Body of pancreas (tissue), 4 donors: Measurements from ENCODE around the gene DNASE1L2. TPM values are rescaled to one million over a fixed set of nuclear protein-coding genes. Genes with fewer than 3 reads are reported as not detected.
A peak's percentile ranks its signal among the peaks of the same experiment; 100 is the strongest.

Source experiments
- ATAC-seq: fragments of 150-250 bp; one replicate; pipeline ENCODE4 v1.9.1; 2016
- DNase-seq, 4 donors: peaks; one replicate each; pipeline ENCODE4 v3.0.0-alpha.2; 2019
- H3K27ac ChIP-seq, 4 donors: fragments of 200-600 bp; sonication (generic); 1 replicate in 3 of 4; 2 replicates in 1 of 4; pipeline versions ENCODE4 v1.5.1 to v1.6.1; 2016 to 2019; ENCODE audit warnings: mild to moderate bottlenecking in 1 of 4, mixed read lengths in 1 of 4, moderate library complexity in 1 of 4
- H3K27me3 ChIP-seq, 2 donors: fragments of 200-600 bp; sonication (generic); one replicate each; pipeline ENCODE4 v1.6.0; 2016; ENCODE audit warnings: mild to moderate bottlenecking in 1 of 2
- H3K36me3 ChIP-seq, 2 donors: fragments of 200-600 bp; sonication (generic); replicated peaks in 1 of 2; 2 replicates each; pipeline ENCODE4 v1.5.1; 2016; ENCODE audit warnings: low read depth in 2 of 2; ENCODE audit not compliant: insufficient read depth in 1 of 2
- H3K4me1 ChIP-seq: fragments of 200-600 bp; sonication (generic); one replicate; pipeline ENCODE4 v1.6.0; 2016
- H3K4me3 ChIP-seq, 2 donors: fragments of 200-600 bp; sonication (generic); 1 replicate in 1 of 2; 2 replicates in 1 of 2; pipeline ENCODE4 v1.5.1; 2016 to 2019
- H3K9me3 ChIP-seq, 3 donors: fragments of 200-600 bp; sonication (generic); 1 replicate in 2 of 3; 2 replicates in 1 of 3; pipeline ENCODE4 v1.5.1; 2016
- POLR2A ChIP-seq, 3 donors: fragments of 450-650 bp; IDR thresholded peaks; one replicate each; pipeline ENCODE4 v1.6.1; 2016; ENCODE audit warnings: antibody characterized with exemption in 3 of 3, mild to moderate bottlenecking in 2 of 3
- WGBS, 2 donors: methylation state at CpG; one replicate each; pipeline ENCODE4 v1.1.5; 2017; 5-methylcytosine and 5-hydroxymethylcytosine counted together
- intact Hi-C: fragments of 100-400 bp; cut with DNase I; formaldehyde crosslinking; loops from one replicate; pipeline ENCODE4 v1.15.1; 2023
- total RNA-seq, 2 donors: library from RNA; depleted of rRNA; stranded (reverse); fragments of >200 nt; gene quantifications; one replicate each; pipeline ENCODE4 v1.1.0, GENCODE V29; 2016
- TF ChIP-seq, protein P1 (sequence below), 7 experiments: fragments of 450-650 bp in 4 of 7; fragments of 200-600 bp in 3 of 7; sonication (generic) in 3 of 7; IDR thresholded peaks; one replicate each; pipeline ENCODE4 v1.5.1; 2016 to 2019; ENCODE audit warnings: antibody characterized with exemption in 7 of 7

The DNASE1L2 gene
- total RNA-seq, 2 donors from 2014 or later: 1.3 TPM; not detected in 1

DNA sequence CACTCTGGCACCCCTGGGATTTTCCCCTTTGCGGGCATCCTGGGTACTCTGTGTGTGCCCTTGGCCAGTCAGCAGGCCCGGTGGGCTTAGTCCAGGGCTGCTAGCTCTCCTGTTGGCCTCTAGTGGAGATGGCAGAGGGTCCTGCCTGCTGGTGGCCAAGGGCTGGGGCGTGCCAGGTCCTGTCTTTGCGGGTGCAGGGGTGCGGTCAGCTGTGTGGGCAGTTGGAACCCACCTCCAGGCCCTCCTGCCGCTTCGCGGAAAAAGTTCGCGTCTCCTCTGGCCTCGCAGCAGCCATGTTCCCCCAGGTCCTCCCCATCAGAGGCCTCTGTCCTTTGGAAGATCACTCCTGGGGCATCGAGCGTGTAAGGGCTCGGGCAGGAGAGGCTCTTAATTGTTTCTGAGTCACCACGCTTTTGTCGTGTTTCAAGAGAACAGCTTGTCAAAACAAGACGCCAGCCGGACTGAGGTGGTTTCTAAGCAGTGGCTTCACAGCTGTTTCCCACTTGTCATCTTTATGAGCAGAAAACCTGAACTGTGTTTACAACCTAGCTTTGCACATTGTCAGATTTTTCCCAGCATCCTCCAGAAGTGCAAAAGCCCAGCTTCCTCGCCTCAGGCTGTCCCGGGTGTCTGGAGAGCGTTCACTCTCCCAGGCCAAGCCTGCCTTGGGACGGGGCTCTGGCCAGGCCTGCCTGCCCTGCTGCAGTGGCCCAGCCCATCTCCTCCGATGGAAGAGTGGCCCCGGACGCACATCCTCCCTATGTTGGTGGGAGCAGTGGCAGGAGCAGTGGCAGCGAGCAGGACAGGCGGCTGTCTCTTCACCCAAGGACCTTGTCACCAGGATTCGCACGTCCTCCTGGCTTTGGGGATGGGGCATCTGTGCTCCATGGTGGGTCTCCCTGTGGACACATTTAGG is 5.0 kb upstream of the DNASE1L2 start:
- Histone ChIP-seq H3K36me3 (peaks cover 17 to 32% of the 10 kb centered on the region in 2 donors), H3K4me3 (no peak overlapping the region), H3K4me1 (peaks cover 13% of the 10 kb centered on the region), H3K27ac (peak overlapping the region in 1 of 4 donors; percentile 36), H3K27me3 (no peaks in the 10 kb centered on the region), H3K9me3 (no peaks in the 10 kb centered on the region)
- WGBS, 2 donors: 91 to 93% methylated on average over 9 to 28 of the region's 29 CpGs
- no peak for ATAC-seq
- intact Hi-C loops: no loop called here
- DNase-seq: peak in 1 of 4 donors; percentile 14
- TF ChIP-seq, protein P1, sequence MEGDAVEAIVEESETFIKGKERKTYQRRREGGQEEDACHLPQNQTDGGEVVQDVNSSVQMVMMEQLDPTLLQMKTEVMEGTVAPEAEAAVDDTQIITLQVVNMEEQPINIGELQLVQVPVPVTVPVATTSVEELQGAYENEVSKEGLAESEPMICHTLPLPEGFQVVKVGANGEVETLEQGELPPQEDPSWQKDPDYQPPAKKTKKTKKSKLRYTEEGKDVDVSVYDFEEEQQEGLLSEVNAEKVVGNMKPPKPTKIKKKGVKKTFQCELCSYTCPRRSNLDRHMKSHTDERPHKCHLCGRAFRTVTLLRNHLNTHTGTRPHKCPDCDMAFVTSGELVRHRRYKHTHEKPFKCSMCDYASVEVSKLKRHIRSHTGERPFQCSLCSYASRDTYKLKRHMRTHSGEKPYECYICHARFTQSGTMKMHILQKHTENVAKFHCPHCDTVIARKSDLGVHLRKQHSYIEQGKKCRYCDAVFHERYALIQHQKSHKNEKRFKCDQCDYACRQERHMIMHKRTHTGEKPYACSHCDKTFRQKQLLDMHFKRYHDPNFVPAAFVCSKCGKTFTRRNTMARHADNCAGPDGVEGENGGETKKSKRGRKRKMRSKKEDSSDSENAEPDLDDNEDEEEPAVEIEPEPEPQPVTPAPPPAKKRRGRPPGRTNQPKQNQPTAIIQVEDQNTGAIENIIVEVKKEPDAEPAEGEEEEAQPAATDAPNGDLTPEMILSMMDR (IDR thresholded peaks at IDR 0.05): no peak
- TF ChIP-seq POLR2A (IDR thresholded peaks at IDR 0.05): no peak

- no peak for DNase-seq
- peaks cover 17 to 32% of the 10 kb centered on the region in 2 donors for H3K36me3 ChIP-seq
- H3K4me1 ChIP-seq: peaks cover 16% of the 10 kb centered on the region
- peaks cover 0 to 5% of the 10 kb centered on the region in 2 donors for H3K27me3 ChIP-seq
- no peak for ATAC-seq
- intact Hi-C loops: no loop called here
- no peak overlapping the region for H3K4me3 ChIP-seq
- no peak for TF ChIP-seq POLR2A (IDR thresholded peaks at IDR 0.05)
- TF ChIP-seq, protein P1 (IDR thresholded peaks at IDR 0.05): no peak
- H3K27ac ChIP-seq: no peak overlapping the region
- H3K9me3 ChIP-seq: no peaks in the 10 kb centered on the region
- 84 to 87% methylated on average over 12 to 38 of the region's 41 CpGs for WGBS, 2 donors
These were observed 3.9 kb upstream of the DNASE1L2 start for GRCh38 chr16:2232094-2232990.

DNA sequence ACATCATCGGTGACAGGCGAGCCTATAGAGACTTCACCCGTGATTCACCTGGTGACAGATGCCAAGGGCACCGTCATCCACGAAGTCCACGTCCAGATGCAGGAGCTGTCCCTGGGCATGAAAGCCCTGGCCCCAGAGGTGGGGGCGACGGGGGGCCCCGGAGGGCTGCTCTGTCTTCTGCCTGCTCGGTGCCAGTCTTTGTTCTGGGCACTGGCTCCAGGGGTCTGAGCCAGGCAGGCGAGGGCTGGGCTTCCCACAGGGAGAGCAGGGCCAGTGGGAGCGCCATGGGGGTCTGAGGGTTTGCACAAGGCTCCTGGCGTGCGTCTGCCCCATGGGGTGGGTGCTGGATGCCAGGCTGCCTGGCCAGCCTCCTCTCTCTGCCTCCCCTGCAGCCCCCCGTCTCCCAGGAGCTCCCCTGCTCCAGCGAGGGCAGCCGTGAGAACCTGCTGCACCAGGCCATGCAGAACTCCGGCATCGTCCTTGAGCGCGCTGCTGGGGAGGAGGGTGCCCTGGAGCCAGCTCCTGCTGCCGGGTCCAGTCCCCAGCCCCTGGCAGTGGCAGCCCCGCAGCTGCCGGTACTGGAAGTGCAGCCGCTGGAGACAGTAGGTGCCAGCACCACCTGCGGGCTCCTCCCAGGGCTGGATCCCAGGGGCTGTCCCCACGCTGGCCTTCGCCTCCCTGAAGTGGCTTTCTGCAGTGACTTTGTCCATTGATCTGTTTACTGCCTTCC is 3.0 kb upstream of the DNASE1L2 start:
- no peak for ATAC-seq
- TF ChIP-seq, protein P1 (IDR thresholded peaks at IDR 0.05): no peak
- no peak for TF ChIP-seq POLR2A (IDR thresholded peaks at IDR 0.05)
- intact Hi-C loops: no loop called here
- peaks cover 23% of the 10 kb centered on the region for H3K4me1 ChIP-seq
- peaks cover 0 to 5% of the 10 kb centered on the region in 2 donors for H3K27me3 ChIP-seq
- 92% methylated on average over 23 of the region's 28 CpGs; no CpG with 5 or more reads in 1 of the 2 donors for WGBS, 2 donors
- no peaks in the 10 kb centered on the region for H3K9me3 ChIP-seq
- H3K4me3 ChIP-seq: no peak overlapping the region
- peaks cover 17 to 32% of the 10 kb centered on the region in 2 donors for H3K36me3 ChIP-seq
- H3K27ac ChIP-seq: no peak overlapping the region
- DNase-seq: no peak

- 87 to 99% methylated on average over 14 to 30 of the region's 51 CpGs for WGBS, 2 donors
- DNase-seq (no peak), ATAC-seq (no peak)
- peaks cover 0 to 5% of the 10 kb centered on the region in 2 donors for H3K27me3 ChIP-seq
- no peak overlapping the region for H3K27ac ChIP-seq
- H3K4me1 ChIP-seq: peaks cover 23% of the 10 kb centered on the region
- TF ChIP-seq, protein P1 (IDR thresholded peaks at IDR 0.05): no peak
- no peak for TF ChIP-seq POLR2A (IDR thresholded peaks at IDR 0.05)
- no peaks in the 10 kb centered on the region for H3K9me3 ChIP-seq
- intact Hi-C loops: no loop called here
- H3K4me3 ChIP-seq: no peak overlapping the region
- peaks cover 13 to 30% of the 10 kb centered on the region in 2 donors for H3K36me3 ChIP-seq
These were observed 2.1 kb upstream of the DNASE1L2 start for GRCh38 chr16:2233872-2234812.
